Large intestine (tissue), 3 donors: ENCODE data around the gene MAP4. TPM values are rescaled to one million over a fixed set of nuclear protein-coding genes. Genes with fewer than 3 reads are reported as not detected.
"Not testable (repeated sequence)": the region's sequence is repeated elsewhere in the genome, so short reads cannot be mapped to it uniquely, and the experiment has no call there.

Experiments used
- DNase-seq, 2 donors: peaks; one replicate each; pipeline versions ENCODE4 v3.0.0 to v3.0.0-alpha.2; 2013
- H3K27ac ChIP-seq: one replicate; pipeline ENCODE4 v1.5.1; 2013; ENCODE audit warnings: low read length
- H3K27me3 ChIP-seq: 2 replicates; pipeline ENCODE4 v1.6.1; 2013; ENCODE audit warnings: low read length; ENCODE audit not compliant: control insufficient read depth, insufficient read depth
- H3K36me3 ChIP-seq: 2 replicates; pipeline ENCODE4 v1.6.1; 2013; ENCODE audit warnings: low read length; ENCODE audit not compliant: control insufficient read depth, insufficient read depth
- H3K4me1 ChIP-seq: one replicate; pipeline ENCODE4 v1.6.1; 2013; ENCODE audit warnings: low read length; ENCODE audit not compliant: control insufficient read depth, insufficient read depth
- H3K4me3 ChIP-seq: one replicate; pipeline ENCODE4 v1.5.1; 2013; ENCODE audit warnings: low read length
- H3K9me3 ChIP-seq: one replicate; pipeline ENCODE4 v1.6.1; 2013; ENCODE audit warnings: mild to moderate bottlenecking, low read depth, low read length, moderate library complexity; ENCODE audit not compliant: control insufficient read depth
- WGBS: methylation state at CpG from one replicate; pipeline ENCODE4 v1.1.5; 2013; ENCODE audit warnings: low lambda C conversion rate; ENCODE audit not compliant: insufficient coverage; 5-methylcytosine and 5-hydroxymethylcytosine counted together
- polyA plus RNA-seq: library from polyadenylated mRNA; unstranded; fragments of 120-200 nt; gene quantifications from one replicate; pipeline ENCODE4 v1.2.1, GENCODE V29; 2013

Gene MAP4
- polyA plus RNA-seq, 1 donor, result 96.4 TPM

DNA sequence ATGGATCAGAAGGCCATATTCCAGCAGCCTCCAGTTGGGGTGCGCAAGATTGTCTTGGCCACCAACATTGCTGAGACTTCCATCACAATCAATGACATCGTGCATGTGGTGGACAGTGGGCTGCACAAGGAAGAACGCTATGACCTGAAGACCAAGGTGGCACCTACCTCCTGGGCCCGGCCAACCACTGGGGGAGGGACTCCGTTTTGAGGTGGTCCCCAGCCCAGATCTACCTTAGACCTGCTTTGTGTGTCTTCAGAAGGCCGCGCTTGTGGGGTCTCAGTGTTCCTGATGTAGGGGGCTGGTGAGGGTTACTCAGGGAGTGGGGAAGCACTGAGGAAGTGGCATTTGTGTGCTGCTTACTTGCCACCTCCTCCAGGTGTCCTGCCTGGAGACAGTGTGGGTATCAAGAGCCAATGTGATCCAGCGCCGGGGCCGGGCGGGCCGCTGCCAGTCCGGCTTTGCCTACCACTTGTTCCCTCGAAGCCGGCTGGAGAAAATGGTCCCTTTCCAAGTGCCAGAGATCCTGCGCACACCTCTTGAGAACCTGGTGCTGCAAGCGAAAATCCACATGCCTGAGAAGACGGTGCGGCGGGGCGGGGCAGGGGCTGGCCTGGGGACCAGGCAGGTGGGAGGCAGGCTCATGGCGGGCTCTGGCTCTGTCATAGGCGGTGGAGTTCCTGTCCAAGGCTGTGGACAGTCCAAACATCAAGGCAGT, 168.3 kb downstream of the MAP4 start:
- Histone ChIP-seq H3K9me3 (no peaks in the 10 kb centered on the region), H3K27ac (no peak overlapping the region), H3K4me1 (no peaks in the 10 kb centered on the region), H3K27me3 (no peaks in the 10 kb centered on the region), H3K4me3 (no peak overlapping the region), H3K36me3 (peaks cover 98% of the 10 kb centered on the region)
- no CpG with 5 or more reads among the region's 23 CpGs for WGBS
- no peak for DNase-seq

DNA sequence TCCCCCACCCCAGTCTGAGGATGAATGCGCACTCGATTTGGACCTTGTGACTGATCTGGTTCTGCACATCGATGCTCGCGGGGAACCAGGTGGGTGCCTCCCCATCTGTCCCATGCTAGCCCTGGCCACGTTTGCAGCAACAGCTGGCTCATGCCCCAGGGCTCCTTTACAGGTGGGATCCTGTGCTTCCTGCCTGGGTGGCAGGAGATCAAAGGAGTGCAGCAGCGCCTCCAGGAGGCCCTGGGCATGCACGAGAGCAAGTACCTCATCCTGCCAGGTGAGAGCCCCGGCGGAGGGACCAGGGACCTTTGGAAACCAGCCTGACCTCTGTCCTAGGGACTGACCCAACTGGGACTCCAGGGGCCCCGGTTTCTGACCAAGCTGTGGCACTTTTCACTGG, 169.0 kb downstream of the MAP4 start:
- WGBS, result no CpG with 5 or more reads among the region's 11 CpGs
- Histone ChIP-seq H3K4me1 (no peaks in the 10 kb centered on the region), H3K4me3 (no peak overlapping the region), H3K27me3 (no peaks in the 10 kb centered on the region), H3K9me3 (no peaks in the 10 kb centered on the region), H3K27ac (no peak overlapping the region), H3K36me3 (peaks cover 98% of the 10 kb centered on the region)
- no peak for DNase-seq

DNA sequence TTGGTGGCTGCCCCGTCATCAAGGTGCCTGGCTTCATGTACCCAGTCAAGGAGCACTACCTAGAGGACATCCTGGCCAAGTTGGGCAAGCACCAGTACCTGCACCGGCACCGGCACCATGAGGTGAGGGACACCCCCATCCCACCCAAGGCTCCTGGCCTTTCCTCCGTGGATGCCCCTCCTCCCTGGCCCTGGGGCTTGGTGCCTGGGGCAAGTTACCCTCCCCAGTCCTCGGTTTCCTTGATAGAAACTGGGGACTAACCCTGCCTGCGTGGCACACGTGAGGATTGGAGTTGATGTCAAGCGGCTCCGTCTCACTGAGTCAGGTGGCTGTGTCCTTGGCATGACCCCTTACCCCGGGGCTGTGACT, 169.4 kb downstream of the MAP4 start:
- Histone ChIP-seq H3K27ac (no peak overlapping the region), H3K4me1 (no peaks in the 10 kb centered on the region), H3K4me3 (no peak overlapping the region), H3K36me3 (peaks cover 95% of the 10 kb centered on the region), H3K27me3 (no peaks in the 10 kb centered on the region), H3K9me3 (no peaks in the 10 kb centered on the region)
- DNase-seq, result no peak
- WGBS, result no CpG with 5 or more reads among the region's 10 CpGs

DNA sequence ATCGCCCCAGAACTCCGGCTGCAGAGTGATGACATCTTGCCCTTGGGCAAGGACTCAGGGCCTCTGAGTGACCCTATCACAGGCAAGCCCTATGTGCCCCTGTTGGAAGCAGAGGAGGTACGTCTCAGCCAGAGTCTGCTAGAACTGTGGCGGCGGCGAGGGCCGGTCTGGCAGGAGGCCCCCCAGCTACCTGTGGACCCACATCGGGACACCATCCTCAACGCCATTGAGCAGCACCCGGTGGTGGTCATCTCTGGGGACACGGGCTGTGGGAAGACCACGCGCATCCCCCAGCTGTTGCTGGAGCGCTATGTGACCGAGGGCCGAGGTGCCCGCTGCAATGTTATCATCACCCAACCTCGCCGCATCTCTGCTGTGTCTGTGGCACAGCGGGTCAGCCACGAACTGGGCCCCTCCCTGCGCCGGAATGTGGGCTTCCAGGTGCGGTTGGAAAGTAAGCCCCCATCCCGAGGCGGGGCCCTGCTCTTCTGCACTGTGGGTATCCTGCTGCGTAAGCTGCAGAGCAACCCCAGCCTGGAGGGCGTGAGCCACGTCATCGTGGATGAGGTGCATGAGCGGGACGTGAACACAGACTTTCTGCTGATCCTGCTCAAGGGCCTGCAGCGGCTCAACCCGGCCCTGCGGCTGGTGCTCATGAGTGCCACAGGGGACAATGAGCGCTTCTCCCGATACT, 169.9 kb downstream of the MAP4 start:
- H3K27me3 ChIP-seq, result no peaks in the 10 kb centered on the region
- peaks cover 95% of the 10 kb centered on the region for H3K36me3 ChIP-seq
- DNase-seq, result no peak
- no peak overlapping the region for H3K4me3 ChIP-seq
- no CpG with 5 or more reads among the region's 37 CpGs for WGBS
- no peak overlapping the region for H3K27ac ChIP-seq
- no peaks in the 10 kb centered on the region for H3K4me1 ChIP-seq
- H3K9me3 ChIP-seq, result no peaks in the 10 kb centered on the region

DNA sequence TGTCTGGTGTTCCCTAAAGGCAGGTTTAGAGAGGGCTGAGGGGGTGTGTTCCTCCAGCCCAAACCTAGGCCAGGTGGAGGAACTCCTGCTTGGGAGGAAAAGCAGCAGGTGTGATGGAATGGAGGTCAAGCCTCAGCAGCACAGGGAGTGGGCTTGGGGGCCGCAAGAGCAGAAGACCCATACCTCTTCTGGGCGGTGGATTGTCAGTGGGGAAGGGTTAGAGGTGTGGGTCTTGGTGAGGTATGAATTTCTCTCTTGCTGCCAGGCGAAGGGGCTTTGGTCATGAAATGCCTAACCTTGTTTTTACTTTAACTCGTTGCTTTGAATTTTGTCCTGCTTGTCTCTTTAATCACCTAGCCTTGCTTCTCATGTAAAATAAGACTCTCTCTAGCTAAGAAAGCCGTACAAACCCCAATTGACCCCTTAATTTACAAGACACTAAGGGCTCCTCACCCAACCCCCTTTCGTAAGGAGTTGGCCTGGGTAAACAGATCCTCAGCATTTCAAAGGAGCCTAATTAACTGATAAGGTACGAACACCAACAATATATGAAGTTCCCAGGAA, 174.3 kb downstream of the MAP4 start:
- no peak overlapping the region for H3K4me3 ChIP-seq
- H3K36me3 ChIP-seq, result peaks cover 85% of the 10 kb centered on the region
- no peaks in the 10 kb centered on the region for H3K27me3 ChIP-seq
- no CpG with 5 or more reads among the region's 7 CpGs for WGBS
- H3K4me1 ChIP-seq, result no peaks in the 10 kb centered on the region
- DNase-seq, result no peak
- no peak overlapping the region for H3K27ac ChIP-seq
- no peaks in the 10 kb centered on the region for H3K9me3 ChIP-seq

DNA sequence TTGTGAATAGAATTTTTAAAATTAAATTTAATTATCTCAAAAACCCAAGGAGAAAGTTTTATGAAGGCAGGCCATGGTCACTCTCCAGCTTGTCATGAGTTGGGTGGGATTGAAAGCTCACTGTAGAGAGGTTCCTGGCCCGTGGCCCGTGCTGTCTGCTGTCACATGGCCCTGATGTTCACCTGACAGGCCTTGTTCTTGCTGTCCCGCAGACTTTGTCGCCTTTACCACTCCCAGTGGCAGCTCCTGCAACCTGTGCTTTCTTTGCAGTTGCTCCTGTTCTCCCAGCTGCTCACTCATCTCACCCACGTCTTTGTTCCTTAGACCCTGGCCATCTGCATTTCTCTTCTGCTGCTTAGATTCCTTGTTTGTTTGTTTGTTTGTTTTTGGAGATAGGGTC, 177.7 kb downstream of the MAP4 start:
- Histone ChIP-seq H3K4me3 (no peak overlapping the region), H3K36me3 (peaks cover 75% of the 10 kb centered on the region), H3K27ac (no peak overlapping the region), H3K4me1 (no peaks in the 10 kb centered on the region), H3K9me3 (no peaks in the 10 kb centered on the region), H3K27me3 (no peaks in the 10 kb centered on the region)
- WGBS, result 95% methylated on average over 2 of the region's 5 CpGs
- DNase-seq, result no peak

DNA sequence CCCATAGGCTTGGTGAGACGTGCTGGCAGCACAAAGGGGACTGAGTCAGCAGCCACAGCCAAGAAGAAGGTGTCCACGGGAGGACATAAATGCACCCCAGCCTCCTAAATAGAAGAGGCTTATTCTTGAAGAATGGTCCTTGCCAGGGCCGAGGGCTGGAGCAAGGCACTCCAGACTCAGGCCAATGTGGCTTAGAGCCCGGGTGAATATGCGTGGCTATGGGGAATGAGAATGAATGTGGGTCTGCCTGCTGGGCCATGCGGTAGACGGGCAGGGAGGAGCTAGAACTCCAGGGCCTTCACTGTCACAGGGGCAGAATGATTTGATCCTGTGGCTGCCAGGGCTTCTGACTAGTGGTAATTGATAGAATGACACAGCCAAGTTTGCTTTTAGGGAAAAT, 179.2 kb downstream of the MAP4 start:
- WGBS, result no CpG with 5 or more reads among the region's 7 CpGs
- no peak overlapping the region for H3K4me3 ChIP-seq
- no peaks in the 10 kb centered on the region for H3K27me3 ChIP-seq
- H3K36me3 ChIP-seq, result peaks cover 73% of the 10 kb centered on the region
- H3K9me3 ChIP-seq, result no peaks in the 10 kb centered on the region
- H3K27ac ChIP-seq, result no peak overlapping the region
- DNase-seq, result no peak
- no peaks in the 10 kb centered on the region for H3K4me1 ChIP-seq

DNA sequence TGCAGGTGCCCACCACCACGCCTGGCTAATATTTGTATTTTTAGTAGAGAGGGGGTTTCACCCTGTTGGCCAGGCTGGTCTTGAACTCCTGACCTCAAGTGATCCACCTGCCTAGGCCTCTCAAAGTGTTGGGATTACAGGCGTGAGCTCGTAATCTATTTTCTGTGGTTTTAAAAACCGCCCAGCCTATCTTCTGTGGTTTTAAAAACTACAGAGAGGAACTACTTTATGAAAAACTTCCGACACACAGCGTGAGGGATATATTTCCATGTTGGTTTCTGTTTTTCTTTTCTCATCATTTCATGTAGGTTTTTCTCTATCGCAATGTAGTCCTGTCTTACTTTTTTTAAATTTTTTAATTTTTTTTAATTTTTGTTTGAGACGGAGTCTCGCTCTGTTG, 186.7 kb downstream of the MAP4 start:
- not testable (repeated sequence) for H3K27me3 ChIP-seq, H3K9me3 ChIP-seq, H3K27ac ChIP-seq, H3K4me3 ChIP-seq, H3K4me1 ChIP-seq, DNase-seq
- H3K36me3 ChIP-seq, result peaks cover 58% of the 10 kb centered on the region
- WGBS, result 98% methylated on average over 6 of the region's 9 CpGs

DNA sequence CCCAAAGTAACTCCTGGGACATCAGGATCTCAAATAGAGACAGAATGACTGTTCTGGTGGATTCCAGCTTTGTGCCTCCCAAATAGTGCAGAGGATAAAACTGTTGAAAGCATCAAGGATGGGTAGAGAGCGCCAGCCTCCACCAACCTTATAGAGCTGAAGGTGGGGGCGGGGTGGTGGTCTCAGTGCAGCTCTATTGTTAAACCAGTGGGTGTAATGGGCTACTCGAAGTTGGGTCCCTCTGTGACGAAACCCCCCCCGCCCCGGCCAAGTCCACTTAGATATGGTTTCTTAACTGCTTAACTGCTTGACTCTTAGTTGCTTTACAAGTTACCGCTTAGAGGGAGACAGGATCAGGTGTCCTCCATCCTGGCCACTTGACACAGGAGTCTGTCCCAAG, 190.6 kb downstream of the MAP4 start:
- Histone ChIP-seq H3K27ac (no peak overlapping the region), H3K4me1 (peaks cover 3% of the 10 kb centered on the region), H3K9me3 (no peaks in the 10 kb centered on the region), H3K27me3 (no peaks in the 10 kb centered on the region), H3K36me3 (peaks cover 30% of the 10 kb centered on the region), H3K4me3 (peak overlapping the region; percentile 90)
- DNase-seq, result no peak
- no CpG with 5 or more reads among the region's 7 CpGs for WGBS

DNA sequence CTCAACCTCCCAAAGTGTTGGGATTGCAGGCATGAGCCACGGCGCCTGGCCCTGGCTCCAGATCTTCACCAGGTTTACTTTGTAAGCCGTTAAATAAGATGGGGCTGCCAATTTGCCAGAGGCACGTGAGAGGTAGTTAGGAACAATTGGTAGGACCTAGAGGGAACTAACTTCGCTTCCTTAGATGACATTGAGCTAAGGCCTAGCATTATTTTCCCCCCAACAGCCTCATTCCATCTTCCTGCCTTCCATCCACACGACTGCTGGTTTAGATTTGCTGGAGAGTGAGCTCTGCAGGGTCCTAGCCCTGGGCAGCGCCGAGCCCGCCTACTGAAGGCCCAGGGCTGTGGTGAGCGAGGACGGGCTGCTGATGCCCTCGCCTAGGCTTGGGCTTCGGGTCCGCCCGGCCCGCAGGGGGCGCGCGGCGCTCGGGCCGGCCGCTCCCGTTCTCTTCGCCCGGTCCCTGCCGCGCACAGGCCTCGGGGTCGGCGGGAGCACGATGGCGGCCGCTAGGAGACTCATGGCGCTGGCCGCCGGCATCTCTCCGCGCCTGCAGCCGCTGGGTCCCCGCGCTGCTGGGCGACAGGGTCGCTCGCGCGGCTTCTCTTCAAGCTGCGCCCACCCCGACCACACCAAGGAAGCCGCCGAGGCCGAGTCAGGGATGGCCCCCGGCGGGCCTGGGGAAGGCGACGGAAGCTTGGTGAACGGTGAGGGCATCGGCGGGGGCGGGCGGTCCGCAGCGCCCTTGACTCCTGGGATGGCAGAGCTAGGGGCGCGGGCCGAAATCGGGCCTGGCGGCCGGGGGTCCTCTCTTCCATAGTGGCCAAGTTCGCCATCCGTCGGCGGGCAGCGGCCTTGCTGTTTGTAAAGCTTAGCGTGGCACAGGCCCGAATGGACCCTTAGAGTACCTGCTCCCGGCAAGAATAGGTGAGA, 191.4 kb downstream of the MAP4 start:
- H3K4me3 ChIP-seq, result peak overlapping the region; percentile 90
- peak overlapping the region; percentile 65 for H3K27ac ChIP-seq
- no peaks in the 10 kb centered on the region for H3K9me3 ChIP-seq
- DNase-seq, result peak; percentile 79 to 87
- H3K36me3 ChIP-seq, result peaks cover 31% of the 10 kb centered on the region
- H3K27me3 ChIP-seq, result no peaks in the 10 kb centered on the region
- no CpG with 5 or more reads among the region's 77 CpGs for WGBS
- peaks cover 3% of the 10 kb centered on the region for H3K4me1 ChIP-seq
